GM12892 (cell line): ENCODE measurements around the gene GALNT7.

Experiments used
- POLR2A ChIP-seq: IDR thresholded peaks from 2 replicates; pipeline ENCODE4 v1.6.1; 2011; ENCODE audit warnings: low read depth, low read length, control low read depth
- POLR2AphosphoS5 ChIP-seq: IDR thresholded peaks from 2 replicates; pipeline ENCODE4 v1.6.1; 2011; ENCODE audit warnings: low read depth, low read length, control low read depth
- TAF1 ChIP-seq: IDR thresholded peaks from 2 replicates; pipeline ENCODE4 v1.6.1; 2011; ENCODE audit warnings: low read depth, mild to moderate bottlenecking, control low read depth, low read length, borderline replicate concordance

DNA sequence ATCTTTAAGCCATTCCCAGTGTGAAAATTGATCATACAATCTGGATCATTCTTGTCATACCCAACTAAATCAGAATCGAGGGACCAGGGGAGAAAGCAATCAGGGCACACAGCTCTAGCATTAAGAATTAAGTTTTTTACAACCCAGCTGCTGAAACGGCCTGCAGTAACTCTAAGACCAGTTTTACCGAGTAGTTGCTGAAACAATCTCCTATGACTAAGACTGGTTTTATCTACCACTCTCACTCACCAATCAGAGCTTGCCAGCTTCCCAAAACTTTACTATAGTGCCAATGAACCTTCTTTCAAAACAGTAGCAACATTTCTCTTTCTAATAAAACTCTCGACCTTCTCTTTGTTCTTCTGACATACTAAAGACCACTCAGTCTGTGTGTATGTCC is 199.3 kb downstream of the GALNT7 start:
- TF ChIP-seq TAF1 (no peak), POLR2AphosphoS5 (no peak), POLR2A (no peak)
